Measurements from ENCODE around the gene RNASEH2B. TPM values are rescaled to one million over a fixed set of nuclear protein-coding genes. Genes with fewer than 3 reads are reported as not detected.

The RNASEH2B gene
- total RNA-seq, 1 experiment from 2014 or later: 80.7 TPM

- intact Hi-C loops (cut with micrococcal nuclease; ENCODE audit: unreplicated experiment): no loop called here
- TF ChIP-seq CTCF (conservative IDR thresholded peaks at IDR 0.05; ENCODE audit: low read depth, low read length) (no peak), EZH2 (IDR thresholded peaks at IDR 0.05; ENCODE audit: borderline replicate concordance, low read depth, low read length, poor library complexity, severe bottlenecking) (no peak)
- DNase-seq (ENCODE audit: low spot score): no peak
- CTCF ChIA-PET: no interaction called here
- Histone ChIP-seq H3K36me3 (ENCODE audit: insufficient read depth, low read length, poor library complexity, severe bottlenecking) (no peaks in the 10 kb centered on the region), H3K4me3 (ENCODE audit: low read depth, low read length, poor library complexity, severe bottlenecking) (no peak overlapping the region), H3K9me3 (ENCODE audit: low read depth, low read length, poor library complexity, severe bottlenecking) (no peaks in the 10 kb centered on the region), H3K27ac (ENCODE audit: low read depth, low read length, poor library complexity, severe bottlenecking) (no peak overlapping the region), H3K4me1 (ENCODE audit: insufficient read depth, low read length, poor library complexity, severe bottlenecking) (no peaks in the 10 kb centered on the region), H3K27me3 (replicated peaks; ENCODE audit: insufficient read depth, low read depth, low read length, poor library complexity) (no peaks in the 10 kb centered on the region)
- POLR2A ChIA-PET (ENCODE audit: low non-redundant PET): no interaction called here
- no TSS peak for BruUV-seq (replicated peaks)
These were observed 42.0 kb upstream of the RNASEH2B start for GRCh38 chr13:50867637-50867945.

DNA sequence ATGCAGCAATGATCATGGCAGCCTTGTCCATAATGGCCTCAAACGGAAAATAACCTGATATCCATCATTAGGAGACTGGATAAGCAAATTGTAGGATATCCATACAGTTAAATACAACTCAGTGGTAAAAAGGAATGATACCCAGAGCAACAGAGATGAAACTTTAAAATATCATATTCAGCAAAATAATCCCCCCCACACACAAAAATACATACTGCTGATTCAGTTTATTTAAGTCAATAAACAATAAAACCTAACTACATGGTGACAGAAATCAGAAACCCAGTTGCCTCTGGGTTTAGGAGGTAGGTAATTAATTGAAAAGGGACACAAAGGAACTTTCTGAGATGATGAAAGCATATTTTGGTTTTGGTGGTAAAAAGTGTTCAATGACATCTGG is 38.2 kb upstream of the RNASEH2B start:
- no peaks in the 10 kb centered on the region for H3K27me3 ChIP-seq (replicated peaks; ENCODE audit: insufficient read depth, low read depth, low read length, poor library complexity)
- intact Hi-C loops (cut with micrococcal nuclease; ENCODE audit: unreplicated experiment): no loop called here
- no peaks in the 10 kb centered on the region for H3K4me1 ChIP-seq (ENCODE audit: insufficient read depth, low read length, poor library complexity, severe bottlenecking)
- H3K27ac ChIP-seq (ENCODE audit: low read depth, low read length, poor library complexity, severe bottlenecking): no peak overlapping the region
- no peak for DNase-seq (ENCODE audit: low spot score)
- ChIA-PET CTCF (no interaction called here), POLR2A (ENCODE audit: low non-redundant PET) (no interaction called here)
- H3K9me3 ChIP-seq (ENCODE audit: low read depth, low read length, poor library complexity, severe bottlenecking): no peaks in the 10 kb centered on the region
- H3K4me3 ChIP-seq (ENCODE audit: low read depth, low read length, poor library complexity, severe bottlenecking): no peak overlapping the region
- BruUV-seq (replicated peaks): no TSS peak
- TF ChIP-seq CTCF (conservative IDR thresholded peaks at IDR 0.05; ENCODE audit: low read depth, low read length): no peak
- TF ChIP-seq EZH2 (IDR thresholded peaks at IDR 0.05; ENCODE audit: borderline replicate concordance, low read depth, low read length, poor library complexity, severe bottlenecking): no peak
- no peaks in the 10 kb centered on the region for H3K36me3 ChIP-seq (ENCODE audit: insufficient read depth, low read length, poor library complexity, severe bottlenecking)

DNA sequence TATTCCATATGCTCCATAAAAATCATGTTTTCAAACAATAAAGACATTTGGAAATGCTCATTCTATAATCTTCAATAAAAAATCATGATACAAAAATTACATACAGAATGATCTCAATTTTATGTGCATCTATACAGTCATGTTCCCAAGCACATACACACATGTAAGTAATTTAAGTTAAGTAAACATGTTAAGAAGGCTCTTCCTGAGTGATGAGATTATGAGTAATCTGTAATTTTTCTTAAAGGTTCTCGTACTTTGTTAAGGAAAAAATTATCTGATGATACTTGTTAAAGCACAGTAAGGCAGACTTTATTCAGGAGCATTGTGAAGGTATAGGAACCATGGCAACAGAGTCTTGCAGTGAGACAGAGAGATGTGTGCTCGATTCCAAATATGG is 36.1 kb upstream of the RNASEH2B start:
- Histone ChIP-seq H3K9me3 (ENCODE audit: low read depth, low read length, poor library complexity, severe bottlenecking) (no peaks in the 10 kb centered on the region), H3K4me3 (ENCODE audit: low read depth, low read length, poor library complexity, severe bottlenecking) (no peak overlapping the region), H3K27ac (ENCODE audit: low read depth, low read length, poor library complexity, severe bottlenecking) (no peak overlapping the region), H3K36me3 (ENCODE audit: insufficient read depth, low read length, poor library complexity, severe bottlenecking) (no peaks in the 10 kb centered on the region), H3K4me1 (ENCODE audit: insufficient read depth, low read length, poor library complexity, severe bottlenecking) (no peaks in the 10 kb centered on the region), H3K27me3 (replicated peaks; ENCODE audit: insufficient read depth, low read depth, low read length, poor library complexity) (no peaks in the 10 kb centered on the region)
- no TSS peak for BruUV-seq (replicated peaks)
- ChIA-PET CTCF (no interaction called here), POLR2A (ENCODE audit: low non-redundant PET) (no interaction called here)
- intact Hi-C loops (cut with micrococcal nuclease; ENCODE audit: unreplicated experiment): no loop called here
- TF ChIP-seq EZH2 (IDR thresholded peaks at IDR 0.05; ENCODE audit: borderline replicate concordance, low read depth, low read length, poor library complexity, severe bottlenecking) (no peak), CTCF (conservative IDR thresholded peaks at IDR 0.05; ENCODE audit: low read depth, low read length) (no peak)
- no peak for DNase-seq (ENCODE audit: low spot score)
